Activated naive CD4-positive, alpha-beta T cell treated with anti-CD3 and anti-CD28 coated beads, Interleukin-2, amount 10 ng/mL, durations not matched to agents 7 days and 5 days (primary cell): ENCODE results near the gene PIGC.

Experiments
- CTCF ChIA-PET: fragments of 350-600 bp; sonication (Branson Sonifier 250); formaldehyde crosslinking; loops from one replicate; lab custom pipeline; 2021; ENCODE audit warnings: antibody characterized with exemption; lab: Charles Lee
- DNase-seq: peaks from one replicate; pipeline ENCODE4 v3.0.0-alpha.2; 2020
- H3K27ac Mint-ChIP-seq: one replicate; pipeline ENCODE4 v1.8.0; 2021; ENCODE audit warnings: mild to moderate bottlenecking, moderate library complexity, mixed read lengths
- H3K27me3 Mint-ChIP-seq: one replicate; pipeline ENCODE4 v1.8.0; 2021; ENCODE audit warnings: mild to moderate bottlenecking, mixed read lengths
- H3K36me3 Mint-ChIP-seq: one replicate; pipeline ENCODE4 v1.8.0; 2021; ENCODE audit warnings: mixed read lengths
- H3K4me1 Mint-ChIP-seq: one replicate; pipeline ENCODE4 v1.8.0; 2021; ENCODE audit warnings: mixed read lengths
- H3K4me3 Mint-ChIP-seq: one replicate; pipeline ENCODE4 v1.8.0; 2021; ENCODE audit warnings: mild to moderate bottlenecking, moderate library complexity, mixed read lengths
- H3K9me3 Mint-ChIP-seq: one replicate; pipeline ENCODE4 v1.8.0; 2021; ENCODE audit warnings: mixed read lengths

Gene PIGC

GRCh38 chr1:172476218-172476811 lies 32.4 kb upstream of the PIGC start:
- Mint-ChIP-seq H3K9me3 (no peaks in the 10 kb centered on the region), H3K27ac (no peak overlapping the region), H3K4me1 (peaks cover 17% of the 10 kb centered on the region)

DNA sequence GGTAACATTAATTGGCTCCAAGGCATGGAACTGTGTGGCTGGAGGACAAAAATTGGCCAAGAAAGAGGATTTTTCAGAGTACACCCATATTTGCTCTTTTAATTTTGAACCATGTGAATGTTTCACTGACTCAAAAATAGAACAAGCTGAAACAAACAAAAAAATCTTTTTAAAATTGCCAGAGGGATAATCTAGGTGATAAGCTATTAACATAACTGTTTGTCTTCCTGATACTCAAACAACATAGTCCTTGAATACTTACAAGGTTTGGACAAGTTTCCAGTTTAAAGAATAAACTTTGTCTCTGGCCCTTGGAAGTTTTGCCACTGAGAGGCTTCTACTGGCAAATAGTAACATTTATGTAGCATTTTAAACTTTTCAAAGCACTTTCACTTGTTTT lies 30.0 kb upstream of the PIGC start:
- H3K9me3 Mint-ChIP-seq, result no peaks in the 10 kb centered on the region
- no peaks in the 10 kb centered on the region for H3K36me3 Mint-ChIP-seq
- H3K27ac Mint-ChIP-seq, result no peak overlapping the region
- CTCF ChIA-PET, result no interaction called here
- H3K27me3 Mint-ChIP-seq, result peaks cover 4% of the 10 kb centered on the region
- peaks cover 3% of the 10 kb centered on the region for H3K4me1 Mint-ChIP-seq
- no peak for DNase-seq
- no peak overlapping the region for H3K4me3 Mint-ChIP-seq

More at GRCh38 chr1:172476218-172476811, 32.4 kb upstream of the PIGC start:
- no peaks in the 10 kb centered on the region for H3K36me3 Mint-ChIP-seq
- no peak for DNase-seq
- H3K27me3 Mint-ChIP-seq, result peaks cover 4% of the 10 kb centered on the region
- CTCF ChIA-PET, result interaction anchor here (1.1 kb wide), 1 partner anchor 12 kb away, joined by 3 read pairs; no protein-coding TSS in a partner anchor
- H3K4me3 Mint-ChIP-seq, result no peak overlapping the region

DNA sequence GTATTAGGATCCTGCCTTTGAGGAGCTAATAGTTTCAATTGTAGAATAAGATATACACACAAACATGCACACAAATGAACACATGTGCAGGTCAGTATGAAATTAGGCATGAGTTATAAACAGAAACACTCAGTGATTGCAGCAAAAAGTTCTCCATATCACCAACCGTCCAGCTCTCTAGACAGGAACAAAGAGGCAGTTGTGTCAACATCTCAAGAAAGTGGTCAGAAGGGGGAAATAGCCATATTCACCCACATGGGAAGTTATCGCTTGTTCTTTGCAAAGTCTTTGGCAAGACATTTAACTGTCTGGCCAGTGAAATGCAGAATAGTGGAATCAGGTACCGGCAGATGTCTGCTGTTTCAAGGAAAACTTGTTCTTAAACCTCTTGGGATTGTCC lies 29.4 kb upstream of the PIGC start:
- H3K4me1 Mint-ChIP-seq, result peaks cover 3% of the 10 kb centered on the region
- CTCF ChIA-PET, result interaction anchor here (0.6 kb wide), 1 partner anchor 1850 kb away, joined by 3 read pairs; no protein-coding TSS in a partner anchor
- H3K27me3 Mint-ChIP-seq, result peaks cover 4% of the 10 kb centered on the region
- no peaks in the 10 kb centered on the region for H3K36me3 Mint-ChIP-seq
- H3K27ac Mint-ChIP-seq, result no peak overlapping the region
- H3K9me3 Mint-ChIP-seq, result no peaks in the 10 kb centered on the region
- DNase-seq, result no peak
- H3K4me3 Mint-ChIP-seq, result no peak overlapping the region

- CTCF ChIA-PET, result no interaction called here
- Mint-ChIP-seq H3K27ac (no peak overlapping the region), H3K9me3 (no peaks in the 10 kb centered on the region), H3K4me1 (peaks cover 3% of the 10 kb centered on the region), H3K36me3 (no peaks in the 10 kb centered on the region), H3K4me3 (no peak overlapping the region), H3K27me3 (peaks cover 4% of the 10 kb centered on the region)
- DNase-seq, result no peak
Observed at GRCh38 chr1:172472495-172472894, 28.6 kb upstream of the PIGC start.

GRCh38 chr1:172471666-172472065 lies 27.8 kb upstream of the PIGC start:
- H3K4me1 Mint-ChIP-seq, result peaks cover 3% of the 10 kb centered on the region
- no peak overlapping the region for H3K27ac Mint-ChIP-seq
- no peak for DNase-seq
- no peak overlapping the region for H3K4me3 Mint-ChIP-seq
- CTCF ChIA-PET, result no interaction called here
- no peaks in the 10 kb centered on the region for H3K36me3 Mint-ChIP-seq
- peaks cover 4% of the 10 kb centered on the region for H3K27me3 Mint-ChIP-seq
- no peaks in the 10 kb centered on the region for H3K9me3 Mint-ChIP-seq

DNA sequence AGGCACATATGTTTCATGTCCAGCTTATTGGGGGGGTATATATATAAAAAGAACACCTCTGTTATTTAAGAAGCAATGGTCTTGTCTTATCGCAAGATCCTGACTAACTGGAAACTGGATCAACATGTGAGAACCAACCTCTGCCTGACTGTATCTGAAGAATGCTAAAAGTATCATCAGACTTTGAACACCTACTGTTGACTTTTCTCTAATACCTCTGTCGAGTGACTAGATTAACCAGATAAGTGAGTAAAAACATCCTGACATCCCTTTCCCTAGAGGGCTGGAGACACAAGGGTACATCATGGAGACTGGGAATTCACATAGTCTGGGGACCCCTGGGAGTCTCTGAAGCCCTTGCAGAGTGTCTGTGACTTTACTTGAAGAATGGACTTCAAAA lies 26.3 kb upstream of the PIGC start:
- H3K36me3 Mint-ChIP-seq, result no peaks in the 10 kb centered on the region
- H3K27ac Mint-ChIP-seq, result no peak overlapping the region
- H3K4me3 Mint-ChIP-seq, result no peak overlapping the region
- no peak for DNase-seq
- CTCF ChIA-PET, result no interaction called here
- H3K27me3 Mint-ChIP-seq, result peaks cover 4% of the 10 kb centered on the region
- no peaks in the 10 kb centered on the region for H3K9me3 Mint-ChIP-seq
- H3K4me1 Mint-ChIP-seq, result peaks cover 2% of the 10 kb centered on the region

DNA sequence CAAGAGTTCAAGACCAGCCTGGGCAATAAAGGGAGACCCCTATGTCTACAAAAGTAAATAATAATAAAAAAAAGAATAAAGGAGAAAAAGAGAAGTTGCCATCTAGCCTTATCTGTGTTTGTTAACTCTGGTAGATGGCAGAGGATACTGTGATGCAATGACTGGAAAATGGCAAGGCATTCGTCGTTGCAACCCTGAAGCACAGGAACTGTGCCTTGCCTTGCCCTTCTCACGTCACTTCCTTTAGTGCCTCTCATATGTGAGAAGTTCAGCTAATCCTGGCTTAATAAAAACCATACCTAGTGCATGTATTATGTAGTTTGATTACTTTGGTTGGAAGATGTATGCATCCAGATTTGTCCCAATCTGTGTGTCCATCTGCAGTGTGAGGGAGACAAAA lies 25.8 kb upstream of the PIGC start:
- Mint-ChIP-seq H3K36me3 (no peaks in the 10 kb centered on the region), H3K4me1 (no peaks in the 10 kb centered on the region), H3K27ac (no peak overlapping the region), H3K9me3 (no peaks in the 10 kb centered on the region), H3K27me3 (peaks cover 4% of the 10 kb centered on the region), H3K4me3 (no peak overlapping the region)
- CTCF ChIA-PET, result no interaction called here
- no peak for DNase-seq

- no peak overlapping the region for H3K4me3 Mint-ChIP-seq
- H3K27ac Mint-ChIP-seq, result no peak overlapping the region
- H3K4me1 Mint-ChIP-seq, result peaks cover 4% of the 10 kb centered on the region
- DNase-seq, result no peak
- H3K9me3 Mint-ChIP-seq, result no peaks in the 10 kb centered on the region
- CTCF ChIA-PET, result no interaction called here
- H3K27me3 Mint-ChIP-seq, result no peaks in the 10 kb centered on the region
- no peaks in the 10 kb centered on the region for H3K36me3 Mint-ChIP-seq
Observed at GRCh38 chr1:172468296-172468695, 24.4 kb upstream of the PIGC start.

- CTCF ChIA-PET, result no interaction called here
- Mint-ChIP-seq H3K27me3 (no peaks in the 10 kb centered on the region), H3K9me3 (no peaks in the 10 kb centered on the region), H3K27ac (no peak overlapping the region), H3K4me1 (peaks cover 4% of the 10 kb centered on the region), H3K36me3 (no peaks in the 10 kb centered on the region), H3K4me3 (no peak overlapping the region)
- DNase-seq, result no peak
Observed at GRCh38 chr1:172467446-172467845, 23.6 kb upstream of the PIGC start.

DNA sequence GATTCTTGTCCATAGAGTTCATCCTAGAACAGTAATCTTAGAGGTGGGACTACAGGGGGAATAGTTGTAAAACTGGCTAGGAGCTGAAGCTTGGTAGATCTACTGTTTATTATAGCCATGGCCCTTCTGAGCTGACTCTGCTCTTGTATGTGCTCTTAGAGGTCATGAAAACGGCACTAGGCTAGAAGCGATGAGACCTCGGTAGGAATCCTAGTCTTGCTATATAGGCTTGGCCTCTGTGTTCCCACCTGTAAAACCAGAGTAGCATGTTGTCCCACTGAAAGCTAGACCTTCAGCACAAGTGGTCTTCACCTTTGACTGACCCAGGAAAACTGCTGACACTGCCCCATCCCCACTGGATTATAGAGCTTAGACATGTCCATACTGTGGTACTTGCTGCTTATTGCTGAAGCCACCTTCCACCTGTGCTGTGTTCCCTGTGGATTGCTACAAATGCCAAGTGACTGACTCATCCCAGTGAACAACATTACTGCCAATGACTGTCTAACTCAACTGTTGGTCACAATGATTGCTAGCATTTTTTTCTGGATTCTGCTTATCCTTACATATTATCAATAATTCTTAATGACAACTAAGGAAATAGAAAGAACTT lies 23.0 kb upstream of the PIGC start:
- Mint-ChIP-seq H3K27me3 (no peaks in the 10 kb centered on the region), H3K4me3 (no peak overlapping the region), H3K36me3 (no peaks in the 10 kb centered on the region), H3K9me3 (no peaks in the 10 kb centered on the region), H3K4me1 (peaks cover 4% of the 10 kb centered on the region), H3K27ac (no peak overlapping the region)
- DNase-seq, result no peak
- CTCF ChIA-PET, result no interaction called here

DNA sequence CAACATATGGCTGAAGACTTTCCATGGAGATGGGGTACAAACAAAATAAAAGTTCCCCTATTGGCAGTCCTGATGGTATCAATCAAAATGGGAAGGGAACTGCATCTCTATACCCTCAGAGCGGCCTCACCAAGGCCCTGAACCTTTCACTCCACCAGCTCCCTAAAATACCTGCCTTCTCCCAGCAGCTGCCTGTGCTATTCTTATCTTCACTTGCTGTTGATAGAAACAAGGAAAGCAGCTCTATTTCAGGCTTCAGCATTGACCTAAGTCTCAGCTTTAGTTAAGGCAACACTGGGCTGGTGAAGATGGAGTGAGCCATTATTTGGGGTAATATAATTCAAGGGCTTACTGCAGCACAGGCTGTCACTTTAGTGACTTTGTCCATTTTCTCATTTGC lies 21.7 kb upstream of the PIGC start:
- peaks cover 5% of the 10 kb centered on the region for H3K27me3 Mint-ChIP-seq
- no peaks in the 10 kb centered on the region for H3K9me3 Mint-ChIP-seq
- no peaks in the 10 kb centered on the region for H3K36me3 Mint-ChIP-seq
- no peak overlapping the region for H3K4me3 Mint-ChIP-seq
- H3K4me1 Mint-ChIP-seq, result peaks cover 4% of the 10 kb centered on the region
- CTCF ChIA-PET, result no interaction called here
- DNase-seq, result no peak
- H3K27ac Mint-ChIP-seq, result no peak overlapping the region

GRCh38 chr1:172460887-172461315 lies 17.0 kb upstream of the PIGC start:
- DNase-seq, result no peak
- Mint-ChIP-seq H3K9me3 (no peaks in the 10 kb centered on the region), H3K27ac (no peak overlapping the region), H3K36me3 (no peaks in the 10 kb centered on the region), H3K4me3 (no peak overlapping the region), H3K4me1 (peaks cover 4% of the 10 kb centered on the region), H3K27me3 (peaks cover 5% of the 10 kb centered on the region)
- CTCF ChIA-PET, result interaction anchor here (1.1 to 1.7 kb wide), 2 partner anchors 10 to 95 kb away, joined by 3 to 7 read pairs; no protein-coding TSS in a partner anchor

GRCh38 chr1:172460177-172460576 lies 16.3 kb upstream of the PIGC start:
- no peak for DNase-seq
- H3K27ac Mint-ChIP-seq, result no peak overlapping the region
- peaks cover 5% of the 10 kb centered on the region for H3K27me3 Mint-ChIP-seq
- no peaks in the 10 kb centered on the region for H3K9me3 Mint-ChIP-seq
- H3K4me1 Mint-ChIP-seq, result peaks cover 4% of the 10 kb centered on the region
- H3K4me3 Mint-ChIP-seq, result no peak overlapping the region
- CTCF ChIA-PET, result interaction anchor here (0.8 to 1.7 kb wide), 2 partner anchors 9 to 259 kb away, joined by 6 to 7 read pairs; no protein-coding TSS in a partner anchor
- no peaks in the 10 kb centered on the region for H3K36me3 Mint-ChIP-seq

DNA sequence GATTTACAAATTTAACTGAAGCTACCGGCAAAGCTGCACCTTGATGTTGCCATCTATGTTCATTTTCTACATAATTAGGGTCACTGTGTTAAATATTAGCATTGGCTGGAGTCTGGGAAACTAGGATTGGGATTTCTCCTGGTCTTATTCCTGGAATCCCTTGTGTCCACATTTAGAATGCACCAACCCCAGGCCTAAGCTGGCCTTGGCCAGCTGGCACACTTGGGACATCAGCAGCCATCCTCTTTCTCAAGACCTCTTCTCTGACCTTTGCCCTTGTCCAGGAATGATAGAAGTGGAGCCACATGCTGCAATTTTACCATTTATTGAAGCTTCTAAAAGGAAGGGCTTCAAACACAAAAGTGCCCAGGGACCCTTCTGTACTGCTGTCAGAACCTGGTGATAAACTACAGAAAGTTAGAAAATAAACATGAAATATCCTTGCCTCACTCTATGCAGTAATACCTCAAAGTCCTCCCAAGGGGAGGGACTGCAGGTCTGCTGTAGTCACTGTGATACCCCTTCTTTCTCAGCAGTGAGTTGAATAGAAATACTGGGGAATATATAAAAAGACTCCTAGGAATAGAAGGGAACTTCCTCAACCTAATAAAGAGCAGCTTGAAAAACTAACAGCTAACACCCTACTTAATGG lies 13.7 kb upstream of the PIGC start:
- no peaks in the 10 kb centered on the region for H3K9me3 Mint-ChIP-seq
- CTCF ChIA-PET, result interaction anchor here (1.0 kb wide), 1 partner anchor 13 kb away, joined by 4 read pairs; no protein-coding TSS in a partner anchor
- no peak overlapping the region for H3K27ac Mint-ChIP-seq
- peaks cover 5% of the 10 kb centered on the region for H3K27me3 Mint-ChIP-seq
- no peak for DNase-seq
- no peaks in the 10 kb centered on the region for H3K4me1 Mint-ChIP-seq
- no peak overlapping the region for H3K4me3 Mint-ChIP-seq
- no peaks in the 10 kb centered on the region for H3K36me3 Mint-ChIP-seq
